Liver (tissue), 9 donors: ENCODE data around the gene TNIP3. TPM values are rescaled to one million over a fixed set of nuclear protein-coding genes. Genes with fewer than 3 reads are reported as not detected.

ENCODE experiments used
- DNase-seq: peaks from one replicate; pipeline ENCODE4 v3.0.0-alpha.2; 2017; ENCODE audit warnings: low spot score
- H3K27ac ChIP-seq, 2 donors: one replicate each; pipeline ENCODE4 v1.7.0; 2013; ENCODE audit warnings: inconsistent platforms in 2 of 2, low read length in 2 of 2, control low read depth in 1 of 2, low read depth in 1 of 2, mild to moderate bottlenecking in 1 of 2
- H3K27me3 ChIP-seq, 4 donors: one replicate each; pipeline versions ENCODE4 v1.6.1 to v1.7.0; 2013; ENCODE audit warnings: low read length in 3 of 4, inconsistent platforms in 1 of 4, mild to moderate bottlenecking in 1 of 4, moderate library complexity in 1 of 4; ENCODE audit not compliant: control insufficient read depth in 4 of 4, insufficient read depth in 4 of 4
- H3K36me3 ChIP-seq, 4 donors: one replicate each; pipeline versions ENCODE4 v1.6.1 to v1.7.0; 2013; ENCODE audit warnings: low read length in 3 of 4, mild to moderate bottlenecking in 3 of 4, low read depth in 1 of 4, moderate library complexity in 1 of 4; ENCODE audit not compliant: control insufficient read depth in 4 of 4, insufficient read depth in 3 of 4
- H3K4me1 ChIP-seq, 4 donors: one replicate each; pipeline versions ENCODE4 v1.6.1 to v1.7.0; 2013; ENCODE audit warnings: low read length in 3 of 4, mild to moderate bottlenecking in 3 of 4, moderate library complexity in 1 of 4; ENCODE audit not compliant: control insufficient read depth in 4 of 4, insufficient read depth in 4 of 4
- H3K4me3 ChIP-seq, 3 donors: one replicate each; pipeline versions ENCODE4 v1.6.1 to v1.7.0; 2013; ENCODE audit warnings: low read length in 3 of 3, control low read depth in 1 of 3, low read depth in 1 of 3, mild to moderate bottlenecking in 1 of 3
- H3K9ac ChIP-seq, 2 donors: one replicate each; pipeline ENCODE4 v1.7.0; 2013; ENCODE audit warnings: low read length in 2 of 2, mild to moderate bottlenecking in 2 of 2, moderate library complexity in 2 of 2, control low read depth in 1 of 2, low read depth in 1 of 2
- H3K9me3 ChIP-seq, 4 donors: one replicate each; pipeline versions ENCODE4 v1.6.1 to v1.7.0; 2013; ENCODE audit warnings: low read length in 3 of 4; ENCODE audit not compliant: control insufficient read depth in 4 of 4
- CTCF ChIP-seq: fragments of 150-350 bp; IDR thresholded peaks from 2 replicates; pipeline ENCODE4 v1.5.1; 2017; ENCODE audit warnings: improper control_type of control experiment, low read depth, low read length; ENCODE audit not compliant: missing input control
- FOXA1 ChIP-seq: IDR thresholded peaks from 2 replicates; pipeline ENCODE4 v1.6.1; 2016; ENCODE audit warnings: antibody characterized with exemption
- FOXA2 ChIP-seq: IDR thresholded peaks from 2 replicates; pipeline ENCODE4 v1.6.1; 2016; ENCODE audit warnings: antibody characterized with exemption
- HNF4G ChIP-seq: IDR thresholded peaks from 2 replicates; pipeline ENCODE4 v1.6.1; 2016; ENCODE audit warnings: antibody characterized with exemption
- MAX ChIP-seq: IDR thresholded peaks from 2 replicates; pipeline ENCODE4 v1.6.1; 2016; ENCODE audit warnings: antibody characterized with exemption
- NR2F2 ChIP-seq: IDR thresholded peaks from 2 replicates; pipeline ENCODE4 v1.6.1; 2016; ENCODE audit warnings: antibody characterized with exemption
- RAD21 ChIP-seq, 2 donors: IDR thresholded peaks; 2 replicates each; pipeline ENCODE4 v1.6.1; 2016; ENCODE audit warnings: antibody characterized with exemption in 2 of 2, mild to moderate bottlenecking in 2 of 2
- REST ChIP-seq: IDR thresholded peaks from 2 replicates; pipeline ENCODE4 v1.6.1; 2016; ENCODE audit warnings: antibody characterized with exemption, mild to moderate bottlenecking
- SP1 ChIP-seq: IDR thresholded peaks from 2 replicates; pipeline ENCODE4 v1.6.1; 2018; ENCODE audit warnings: antibody characterized with exemption, mild to moderate bottlenecking
- ZBTB33 ChIP-seq: IDR thresholded peaks from 2 replicates; pipeline ENCODE4 v1.6.1; 2016; ENCODE audit warnings: antibody characterized with exemption
- WGBS: extraction: QIAGEN DNeasy Blood & Tissue Kit; methylation state at CpG from one replicate; pipeline ENCODE4 v1.1.7; 2013; 5-methylcytosine and 5-hydroxymethylcytosine counted together
- polyA plus RNA-seq, 2 donors: library from polyadenylated mRNA; stranded (reverse) in 1 of 2; unstranded in 1 of 2; fragments of 200-250 nt in 1 of 2; fragments of >200 nt in 1 of 2; fragmentation: Nextera tagmentation in 1 of 2; extraction: Ambion mirVana in 1 of 2; gene quantifications; one replicate each; pipeline versions ENCODE4 v1.2.1 to v1.2.3, GENCODE V29; 2013 to 2015
- total RNA-seq, 2 donors: library from RNA; depleted of rRNA; stranded (reverse); fragments of >200 nt; gene quantifications; one replicate each; pipeline ENCODE4 v1.2.3, GENCODE V29; 2014
- donor health status: healthy.
- donor health status: healthy.
- donor health status: healthy.
- donor health status: healthy.
- donor health status: healthy.

The TNIP3 gene
- total and polyA plus RNA-seq, 4 donors: 0.02 to 0.25 TPM; not detected in 2

- 97% methylated on average over 1 of the region's 1 CpG for WGBS
- H3K9ac ChIP-seq: no peak overlapping the region
Observed at GRCh38 chr4:121183989-121184388, 19.9 kb upstream of the TNIP3 start.

More at GRCh38 chr4:121183989-121184388, 19.9 kb upstream of the TNIP3 start:
- Histone ChIP-seq H3K27ac (no peak overlapping the region), H3K27me3 (no peaks in the 10 kb centered on the region), H3K4me3 (no peak overlapping the region), H3K36me3 (no peaks in the 10 kb centered on the region), H3K4me1 (no peaks in the 10 kb centered on the region), H3K9me3 (no peaks in the 10 kb centered on the region)
- DNase-seq: no peak
- TF ChIP-seq NR2F2 (no peak), FOXA1 (no peak), HNF4G (no peak), CTCF (no peak), MAX (no peak), FOXA2 (no peak), SP1 (no peak), REST (no peak), ZBTB33 (no peak), RAD21 (IDR thresholded peaks at IDR 0.05) (no peak)
